Activated CD4-positive, alpha-beta T cell treated with anti-CD3 and anti-CD28 coated beads, Interleukin-2, amount 10 ng/mL, durations not matched to agents 24 days and 14 days (primary cell): ENCODE measurements around the gene CLEC6A. TPM values are rescaled to one million over a fixed set of nuclear protein-coding genes. Genes with fewer than 3 reads are reported as not detected.
"Not testable (repeated sequence)": the region's sequence is repeated elsewhere in the genome, so short reads cannot be mapped to it uniquely, and the experiment has no call there.

Experiments
- DNase-seq: peaks from one replicate; pipeline ENCODE4 v3.0.0; 2022
- H3K27ac Mint-ChIP-seq: one replicate; pipeline ENCODE4 v1.8.0; 2022; ENCODE audit warnings: mild to moderate bottlenecking, mixed read lengths
- H3K27me3 Mint-ChIP-seq: one replicate; pipeline ENCODE4 v1.8.0; 2022; ENCODE audit warnings: mixed read lengths
- H3K36me3 Mint-ChIP-seq: one replicate; pipeline ENCODE4 v1.8.0; 2022; ENCODE audit warnings: low read depth, mild to moderate bottlenecking, mixed read lengths
- H3K4me1 Mint-ChIP-seq: one replicate; pipeline ENCODE4 v1.8.0; 2021; ENCODE audit warnings: mixed read lengths
- H3K4me3 Mint-ChIP-seq: one replicate; pipeline ENCODE4 v1.8.0; 2022; ENCODE audit warnings: mild to moderate bottlenecking, moderate library complexity, mixed read lengths
- H3K9me3 Mint-ChIP-seq: one replicate; pipeline ENCODE4 v1.8.0; 2021; ENCODE audit warnings: mixed read lengths
- intact Hi-C: fragments of 100-400 bp; cut with micrococcal nuclease; formaldehyde crosslinking; loops from one replicate; pipeline ENCODE4 v1.15.1; 2023
- total RNA-seq: library from RNA; stranded (reverse); gene quantifications from 2 replicates; pipeline ENCODE4 v1.2.3, GENCODE V29; 2022

The CLEC6A gene
- not detected in 2 replicates for total RNA-seq

DNA sequence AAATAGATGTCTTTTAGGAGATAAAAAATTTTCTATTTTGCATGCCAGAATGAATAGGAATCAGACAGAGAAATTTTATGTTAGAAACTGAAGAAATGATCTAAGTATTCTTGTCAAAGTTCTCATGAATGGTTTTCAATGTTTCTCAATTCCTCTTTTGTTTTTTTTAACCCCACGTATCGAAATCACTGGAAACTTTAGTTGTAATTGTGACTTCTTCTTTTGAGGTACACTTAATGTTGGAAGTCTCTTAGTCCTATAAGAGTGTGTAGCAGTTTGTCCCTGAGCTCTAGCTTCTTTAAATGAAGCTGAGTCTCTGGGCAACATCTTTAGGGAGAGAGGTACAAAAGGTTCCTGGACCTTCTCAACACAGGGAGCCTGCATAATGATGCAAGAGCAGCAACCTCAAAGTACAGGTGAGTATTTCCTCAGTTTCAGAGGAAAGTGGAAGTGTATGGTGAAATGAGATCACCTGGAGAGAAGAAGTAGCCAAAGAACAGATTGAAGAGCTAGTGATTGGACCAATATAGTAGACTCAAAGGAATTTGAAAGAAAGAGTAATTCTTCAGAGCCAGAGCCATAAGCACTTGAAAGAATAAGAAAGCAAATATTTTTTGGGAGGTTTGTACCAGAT, at the start of gene CLEC6A:
TSS of gene CLEC6A (plus strand) at position 236 of the 634 bp plus-strand sequence. CDS start at position 386, 150 bp downstream.
- no peaks in the 10 kb centered on the region for H3K4me1 Mint-ChIP-seq
- no peak within 1 kb of the TSS for H3K27ac Mint-ChIP-seq
- H3K9me3 Mint-ChIP-seq, result no peaks in the 10 kb centered on the region
- H3K4me3 Mint-ChIP-seq, result no peak within 1 kb of the TSS
- H3K36me3 Mint-ChIP-seq, result no peaks in the 10 kb centered on the region
- no peak for DNase-seq
- H3K27me3 Mint-ChIP-seq, result peaks cover 38% of the 10 kb centered on the region
- intact Hi-C loops, result no loop called here

DNA sequence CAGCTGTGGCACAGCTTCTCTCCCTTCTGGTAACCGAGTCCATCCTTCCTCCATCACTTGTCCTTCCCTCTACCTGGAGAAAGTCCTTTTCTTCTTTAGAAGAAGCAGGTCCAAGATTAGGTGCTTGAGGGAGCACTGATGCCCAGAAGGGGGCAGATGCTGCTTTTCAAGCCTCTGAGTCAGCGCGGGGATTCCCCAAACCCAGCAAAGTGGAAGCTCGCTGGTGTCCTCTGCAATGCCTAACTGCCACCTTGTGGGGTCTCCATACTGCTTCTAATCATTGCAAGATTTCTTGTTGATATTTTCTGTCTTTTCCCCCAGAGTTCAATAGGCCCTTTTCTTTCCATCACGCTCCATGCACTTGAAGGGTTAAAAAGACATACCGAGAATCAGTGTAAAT, 36.2 kb upstream of the CLEC6A start:
- intact Hi-C loops, DNase-seq: not testable (repeated sequence)

GRCh38 chr12:8420506-8420905, 35.3 kb upstream of the CLEC6A start:
- Mint-ChIP-seq H3K4me3 (no peak overlapping the region), H3K27me3 (no peaks in the 10 kb centered on the region), H3K9me3 (no peaks in the 10 kb centered on the region), H3K27ac (no peak overlapping the region), H3K4me1 (no peaks in the 10 kb centered on the region), H3K36me3 (no peaks in the 10 kb centered on the region)
- no peak for DNase-seq
- intact Hi-C loops, result no loop called here

More for the DNA sequence above, 36.2 kb upstream of the CLEC6A start:
- not testable (repeated sequence) for H3K27ac Mint-ChIP-seq, H3K27me3 Mint-ChIP-seq, H3K4me3 Mint-ChIP-seq, H3K9me3 Mint-ChIP-seq, H3K36me3 Mint-ChIP-seq, H3K4me1 Mint-ChIP-seq

DNA sequence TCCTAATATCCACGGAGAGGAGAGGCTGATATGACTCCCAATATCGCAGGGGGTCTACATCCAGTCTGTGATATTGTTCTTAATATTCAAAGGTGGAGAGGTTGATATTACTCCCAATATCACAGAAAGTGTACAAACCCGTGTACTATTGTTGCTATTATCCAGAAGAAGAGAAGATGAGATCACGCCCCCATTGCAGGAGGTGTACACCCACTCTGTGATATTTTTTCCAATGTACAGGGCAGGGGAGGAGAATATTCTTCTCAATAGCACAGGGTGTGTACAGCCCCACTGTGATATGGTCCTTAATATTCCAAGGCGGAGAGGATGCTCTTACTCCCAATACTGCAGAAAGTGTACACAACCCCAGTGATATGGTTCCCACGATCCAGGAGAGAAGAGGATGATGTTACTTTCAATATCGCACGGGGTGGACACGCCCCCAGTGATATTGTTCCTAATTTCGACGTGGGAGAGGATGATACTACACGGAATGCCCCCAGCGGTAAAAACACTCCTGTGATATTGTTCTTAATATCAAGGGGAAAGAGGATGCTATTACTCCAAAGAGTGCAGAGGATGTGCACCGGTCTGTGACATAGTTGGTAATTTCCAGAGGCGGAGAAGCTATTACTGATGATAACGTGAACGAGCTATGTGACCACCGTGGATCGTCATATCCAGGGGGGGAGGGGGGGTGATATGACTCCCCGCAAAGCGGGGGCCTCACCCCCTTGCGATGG, 11.1 kb upstream of the CLEC6A start:
- H3K27me3 Mint-ChIP-seq, H3K36me3 Mint-ChIP-seq, H3K4me3 Mint-ChIP-seq, H3K27ac Mint-ChIP-seq, intact Hi-C loops, H3K9me3 Mint-ChIP-seq, H3K4me1 Mint-ChIP-seq: not testable (repeated sequence)
- peak; percentile 65 for DNase-seq

DNA sequence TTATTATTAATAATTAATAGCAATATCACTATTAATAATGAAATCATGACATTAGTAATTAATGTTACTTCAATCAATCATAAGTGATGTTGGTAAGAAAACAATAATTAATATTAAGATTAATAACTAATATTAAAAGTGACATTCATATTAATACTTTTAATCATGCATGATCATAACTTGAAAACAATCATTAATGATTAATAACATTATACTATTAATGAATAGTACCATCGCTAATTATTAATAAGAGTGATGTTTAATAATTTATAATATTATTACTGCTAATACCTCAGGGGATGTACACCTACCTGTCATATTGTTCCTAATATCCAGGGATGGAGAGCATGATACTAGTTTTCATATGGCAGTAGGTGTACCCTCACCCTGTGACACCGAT, 10.0 kb upstream of the CLEC6A start:
- Mint-ChIP-seq H3K27me3 (peaks cover 2% of the 10 kb centered on the region), H3K4me1 (no peaks in the 10 kb centered on the region), H3K36me3 (no peaks in the 10 kb centered on the region), H3K9me3 (no peaks in the 10 kb centered on the region), H3K27ac (no peak overlapping the region), H3K4me3 (no peak overlapping the region)
- intact Hi-C loops, result no loop called here
- DNase-seq, result no peak

DNA sequence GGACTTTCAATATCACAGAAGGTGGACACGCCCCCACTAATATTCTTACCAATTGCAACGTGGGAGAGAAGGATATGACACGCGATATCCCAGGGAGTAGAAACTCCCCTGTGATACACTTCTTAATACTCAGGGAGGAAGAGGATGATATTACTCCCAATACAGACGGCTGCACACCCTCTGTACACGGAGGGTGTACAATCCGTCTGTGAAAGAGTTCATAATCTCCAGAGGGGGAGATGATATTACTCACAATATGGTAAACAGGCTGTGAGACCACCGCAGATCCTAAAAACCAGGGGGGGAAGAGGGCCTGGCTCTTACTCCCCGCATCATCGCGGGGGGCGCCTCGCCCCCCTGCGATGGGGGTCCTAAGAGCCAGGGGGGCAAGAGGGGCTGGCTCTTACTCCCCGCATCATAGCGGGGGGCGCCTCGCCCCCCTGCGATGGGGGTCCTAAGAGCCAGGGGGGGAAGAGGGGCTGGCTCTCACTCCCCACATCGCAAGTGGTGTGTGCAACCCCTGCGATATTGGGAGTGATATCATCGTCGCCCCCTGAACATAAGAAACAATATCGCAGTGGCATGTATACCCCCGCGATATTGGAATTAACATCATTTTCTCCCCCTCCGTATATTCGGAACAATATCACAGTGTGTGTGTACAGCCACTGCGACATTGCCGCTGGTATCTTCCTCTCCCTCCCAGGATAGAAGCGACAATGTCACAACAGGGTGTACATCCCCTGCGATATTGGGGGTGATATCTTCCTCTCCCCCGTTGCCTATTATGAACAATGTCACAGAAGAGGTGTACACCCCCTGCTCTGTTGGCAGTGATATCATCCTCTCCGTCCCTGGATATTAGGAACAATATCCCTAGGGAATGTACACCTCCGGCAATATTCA, 8.9 kb upstream of the CLEC6A start:
- H3K4me3 Mint-ChIP-seq, result no peak overlapping the region
- H3K27me3 Mint-ChIP-seq, result peaks cover 2% of the 10 kb centered on the region
- H3K9me3 Mint-ChIP-seq, result no peaks in the 10 kb centered on the region
- DNase-seq, result peak; percentile 66
- no peaks in the 10 kb centered on the region for H3K36me3 Mint-ChIP-seq
- no peak overlapping the region for H3K27ac Mint-ChIP-seq
- intact Hi-C loops, result no loop called here
- H3K4me1 Mint-ChIP-seq, result no peaks in the 10 kb centered on the region

DNA sequence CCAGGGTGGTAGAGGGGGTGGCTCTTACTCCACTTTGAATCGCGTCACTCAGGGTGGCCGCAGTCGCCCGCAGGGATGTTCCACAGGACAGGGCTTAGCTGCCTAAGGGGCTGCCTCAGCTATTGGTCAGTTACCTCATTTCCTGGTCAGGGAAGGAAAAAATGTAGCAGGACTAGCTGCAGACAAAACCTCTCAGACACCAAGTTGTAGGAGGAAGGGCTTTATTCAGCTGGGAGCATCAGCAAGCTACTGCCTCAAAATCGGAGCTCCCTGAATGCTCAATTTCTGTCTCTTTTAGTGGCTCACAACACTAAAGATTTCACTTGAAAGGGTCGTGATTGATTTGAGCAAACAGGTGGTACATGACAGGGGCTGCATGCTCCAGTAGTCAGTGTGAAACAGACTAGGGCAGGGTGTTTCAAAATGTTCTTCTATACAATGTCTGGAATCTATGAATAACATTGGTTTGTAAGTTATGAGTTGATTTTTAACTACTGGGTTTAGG, 6.4 kb upstream of the CLEC6A start:
- intact Hi-C loops, result no loop called here
- Mint-ChIP-seq H3K27ac (no peak overlapping the region), H3K9me3 (no peaks in the 10 kb centered on the region), H3K4me3 (no peak overlapping the region), H3K27me3 (peaks cover 15% of the 10 kb centered on the region), H3K4me1 (no peaks in the 10 kb centered on the region), H3K36me3 (no peaks in the 10 kb centered on the region)
- DNase-seq, result peak; percentile 66

- no peaks in the 10 kb centered on the region for H3K9me3 Mint-ChIP-seq
- no peak overlapping the region for H3K27ac Mint-ChIP-seq
- no peak for DNase-seq
- H3K4me1 Mint-ChIP-seq, result no peaks in the 10 kb centered on the region
- H3K36me3 Mint-ChIP-seq, result no peaks in the 10 kb centered on the region
- H3K4me3 Mint-ChIP-seq, result no peak overlapping the region
- H3K27me3 Mint-ChIP-seq, result peaks cover 27% of the 10 kb centered on the region
- intact Hi-C loops, result no loop called here
These were observed 3.7 kb upstream of the CLEC6A start for GRCh38 chr12:8452036-8452435.

DNA sequence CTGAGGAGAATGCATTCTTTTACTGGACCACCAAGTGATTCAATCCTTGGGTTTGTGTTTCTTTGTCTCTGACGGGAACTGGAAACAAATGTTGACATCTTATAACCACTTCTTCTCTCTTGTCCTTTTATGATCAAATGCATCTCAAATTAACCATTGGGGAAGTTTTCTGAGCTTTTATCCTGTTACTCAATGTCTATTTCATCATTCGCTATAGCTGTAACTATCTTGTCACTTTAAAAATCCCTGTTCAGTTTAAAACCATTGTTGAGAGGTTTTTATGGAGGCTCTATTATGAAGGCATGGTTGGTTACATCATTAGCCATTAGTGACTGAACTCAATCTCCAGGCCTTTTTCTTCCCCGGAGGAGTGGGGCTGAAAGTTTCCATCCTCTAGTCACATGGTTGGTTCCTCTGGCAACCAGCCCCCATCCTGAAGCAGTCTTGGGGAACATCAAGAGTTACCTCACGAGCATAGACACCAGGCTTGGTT, 2.7 kb upstream of the CLEC6A start:
- Mint-ChIP-seq H3K4me1 (no peaks in the 10 kb centered on the region), H3K9me3 (no peaks in the 10 kb centered on the region), H3K27ac (no peak overlapping the region), H3K36me3 (no peaks in the 10 kb centered on the region), H3K4me3 (no peak overlapping the region), H3K27me3 (peaks cover 32% of the 10 kb centered on the region)
- no peak for DNase-seq
- intact Hi-C loops, result no loop called here

DNA sequence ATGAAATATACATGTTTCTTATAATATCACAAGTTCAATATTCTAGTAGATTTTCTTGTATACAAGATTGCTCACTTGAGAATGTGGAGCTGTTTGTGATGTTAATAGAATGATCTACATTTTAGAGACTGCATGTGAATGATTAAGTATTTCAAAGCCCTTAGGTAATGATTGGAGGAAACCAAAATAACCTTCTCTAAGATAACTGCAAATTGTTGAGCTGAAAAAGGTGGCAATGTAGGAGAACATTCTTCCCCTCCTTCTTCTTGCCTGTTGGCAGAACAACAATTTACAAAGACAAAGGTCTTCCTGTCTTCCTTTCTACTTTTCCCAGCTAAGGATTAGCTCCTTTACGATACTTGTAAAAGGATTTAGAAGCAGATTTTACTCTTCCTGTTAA, 2.0 kb upstream of the CLEC6A start:
- H3K4me3 Mint-ChIP-seq, result no peak overlapping the region
- no peaks in the 10 kb centered on the region for H3K4me1 Mint-ChIP-seq
- no peaks in the 10 kb centered on the region for H3K36me3 Mint-ChIP-seq
- no peaks in the 10 kb centered on the region for H3K9me3 Mint-ChIP-seq
- intact Hi-C loops, result no loop called here
- no peak for DNase-seq
- peaks cover 35% of the 10 kb centered on the region for H3K27me3 Mint-ChIP-seq
- H3K27ac Mint-ChIP-seq, result no peak overlapping the region

GRCh38 chr12:8455271-8455670, 491 bp upstream of the CLEC6A start:
- Mint-ChIP-seq H3K9me3 (no peaks in the 10 kb centered on the region), H3K4me1 (no peaks in the 10 kb centered on the region), H3K27me3 (peaks cover 39% of the 10 kb centered on the region), H3K4me3 (no peak overlapping the region), H3K27ac (no peak overlapping the region), H3K36me3 (no peaks in the 10 kb centered on the region)
- intact Hi-C loops, result no loop called here
- DNase-seq, result no peak

DNA sequence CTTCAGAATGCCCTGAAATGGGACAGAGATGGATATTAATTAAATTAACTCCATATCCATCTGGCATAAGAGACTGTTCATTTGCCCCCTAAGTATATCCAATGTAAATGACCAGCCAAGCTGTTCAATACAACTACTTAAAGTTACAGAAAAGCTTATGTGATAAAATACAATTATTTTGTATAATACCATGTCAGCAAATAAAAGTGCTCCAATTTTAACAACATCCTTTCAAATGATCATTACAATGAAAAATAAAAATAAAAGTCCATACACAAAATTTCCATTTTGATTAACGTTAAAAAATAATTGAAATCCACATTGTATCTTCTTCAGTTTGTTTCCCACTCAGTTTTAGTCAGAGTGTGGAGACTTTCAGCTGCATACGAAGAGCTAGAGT, 5.7 kb downstream of the CLEC6A start:
- intact Hi-C loops, result no loop called here
- Mint-ChIP-seq H3K4me3 (no peak overlapping the region), H3K27me3 (peaks cover 18% of the 10 kb centered on the region), H3K4me1 (no peaks in the 10 kb centered on the region), H3K36me3 (no peaks in the 10 kb centered on the region), H3K9me3 (no peaks in the 10 kb centered on the region), H3K27ac (no peak overlapping the region)
- no peak for DNase-seq

DNA sequence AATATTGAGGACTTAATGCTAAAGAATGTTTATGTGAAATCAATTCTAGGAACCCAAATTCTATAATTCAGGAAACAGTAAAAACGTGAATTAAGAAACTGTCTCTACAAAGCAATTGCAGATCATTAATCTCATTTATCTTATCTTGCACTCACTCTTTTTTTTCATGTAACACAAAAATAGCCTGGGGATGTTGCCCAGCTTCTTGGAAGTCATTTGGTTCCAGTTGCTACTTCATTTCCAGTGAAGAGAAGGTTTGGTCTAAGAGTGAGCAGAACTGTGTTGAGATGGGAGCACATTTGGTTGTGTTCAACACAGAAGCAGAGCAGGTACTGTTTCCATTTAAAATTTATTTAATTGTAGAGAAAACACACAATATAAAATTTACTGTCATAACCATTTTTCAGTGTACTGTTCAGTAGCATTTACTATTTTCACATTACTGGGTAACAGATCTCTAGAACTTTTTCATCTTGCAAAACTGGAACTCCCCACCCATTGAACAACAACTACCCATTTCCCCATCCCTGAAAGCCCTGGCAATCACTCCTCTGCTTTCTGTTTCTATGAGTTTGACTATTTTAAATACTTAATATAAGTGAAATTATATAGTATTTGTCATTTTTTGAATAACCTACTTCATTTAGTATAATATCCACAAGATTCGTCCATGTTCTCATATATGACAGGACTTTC, 9.7 kb downstream of the CLEC6A start:
- H3K27ac Mint-ChIP-seq, result no peak overlapping the region
- no peak for DNase-seq
- no peak overlapping the region for H3K4me3 Mint-ChIP-seq
- H3K27me3 Mint-ChIP-seq, result peaks cover 22% of the 10 kb centered on the region
- intact Hi-C loops, result no loop called here
- no peaks in the 10 kb centered on the region for H3K36me3 Mint-ChIP-seq
- H3K9me3 Mint-ChIP-seq, result no peaks in the 10 kb centered on the region
- no peaks in the 10 kb centered on the region for H3K4me1 Mint-ChIP-seq
